Measurements from ENCODE around the gene EN2. TPM values are rescaled to one million over a fixed set of nuclear protein-coding genes. Genes with fewer than 3 reads are reported as not detected.
A peak's percentile ranks its signal among the peaks of the same experiment; 100 is the strongest.

Gene EN2
- total RNA-seq, 1 donor from 2014 or later: not detected

- ATAC-seq (no peak), DNase-seq (ENCODE audit: low spot score) (no peak)
These were observed 25.3 kb downstream of the EN2 start for GRCh38 chr7:155483245-155483644.

GRCh38 chr7:155483868-155484325, 26.0 kb downstream of the EN2 start:
- no peak for ATAC-seq
- DNase-seq (ENCODE audit: low spot score): peak; percentile 33

GRCh38 chr7:155484483-155485399, 26.8 kb downstream of the EN2 start:
- DNase-seq (ENCODE audit: low spot score) (peak; percentile 35), ATAC-seq (no peak)

GRCh38 chr7:155486783-155487508, 29.0 kb downstream of the EN2 start:
- ATAC-seq: no peak
- no peak for DNase-seq (ENCODE audit: low spot score)

- DNase-seq (ENCODE audit: low spot score) (no peak), ATAC-seq (no peak)
These were observed 29.9 kb downstream of the EN2 start for GRCh38 chr7:155487509-155488482.

GRCh38 chr7:155488483-155489127, 30.7 kb downstream of the EN2 start:
- ATAC-seq (no peak), DNase-seq (ENCODE audit: low spot score) (no peak)

- DNase-seq (ENCODE audit: low spot score): no peak
- ATAC-seq: no peak
These were observed 31.4 kb downstream of the EN2 start for GRCh38 chr7:155489158-155489840.

GRCh38 chr7:155489862-155490696, 32.1 kb downstream of the EN2 start:
- DNase-seq (ENCODE audit: low spot score) (no peak), ATAC-seq (peak; percentile 33)

- DNase-seq (ENCODE audit: low spot score): no peak
These were observed 33.0 kb downstream of the EN2 start for GRCh38 chr7:155490697-155491628.

GRCh38 chr7:155491812-155492211, 33.9 kb downstream of the EN2 start:
- no peak for DNase-seq (ENCODE audit: low spot score)
- ATAC-seq: no peak

More at GRCh38 chr7:155490697-155491628, 33.0 kb downstream of the EN2 start:
- ATAC-seq: peak; percentile 67

- DNase-seq (ENCODE audit: low spot score) (no peak), ATAC-seq (no peak)
These were observed 36.0 kb downstream of the EN2 start for GRCh38 chr7:155493744-155494538.

- no peak for ATAC-seq
- DNase-seq (ENCODE audit: low spot score): no peak
These were observed 36.6 kb downstream of the EN2 start for GRCh38 chr7:155494551-155494950.

GRCh38 chr7:155495440-155496248, 37.7 kb downstream of the EN2 start:
- DNase-seq (ENCODE audit: low spot score) (no peak), ATAC-seq (no peak)

- ATAC-seq (no peak), DNase-seq (ENCODE audit: low spot score) (no peak)
These were observed 38.5 kb downstream of the EN2 start for GRCh38 chr7:155496267-155497005.
